ENCODE data around the gene DACH1.
A peak's percentile ranks its signal among the peaks of the same experiment; 100 is the strongest.

DACH1 gene

GRCh38 chr13:71469626-71470025 is 397.4 kb downstream of the DACH1 start:
- no peak for TF ChIP-seq CTCF (IDR thresholded peaks at IDR 0.05; ENCODE audit: low read length, missing control alignments)
- no peak overlapping the region for H3K4me3 ChIP-seq (replicated peaks; ENCODE audit: low read depth, low read length)
- no peak for DNase-seq (ENCODE audit: low read depth)

GRCh38 chr13:71464686-71465085 is 402.3 kb downstream of the DACH1 start:
- no peak overlapping the region for H3K4me3 ChIP-seq (replicated peaks; ENCODE audit: low read depth, low read length)
- DNase-seq (ENCODE audit: low read depth), result peak; percentile 7
- TF ChIP-seq CTCF (IDR thresholded peaks at IDR 0.05; ENCODE audit: low read length, missing control alignments), result no peak

- H3K4me3 ChIP-seq (replicated peaks; ENCODE audit: low read depth, low read length), result no peak overlapping the region
- no peak for TF ChIP-seq CTCF (IDR thresholded peaks at IDR 0.05; ENCODE audit: low read length, missing control alignments)
- DNase-seq (ENCODE audit: low read depth), result no peak
Measured at GRCh38 chr13:71461892-71462291, 405.1 kb downstream of the DACH1 start.

GRCh38 chr13:71460211-71460610 is 406.8 kb downstream of the DACH1 start:
- peak; percentile 32 for DNase-seq (ENCODE audit: low read depth)
- H3K4me3 ChIP-seq (replicated peaks; ENCODE audit: low read depth, low read length), result no peak overlapping the region
- TF ChIP-seq CTCF (IDR thresholded peaks at IDR 0.05; ENCODE audit: low read length, missing control alignments), result no peak

GRCh38 chr13:71459708-71460107 is 407.3 kb downstream of the DACH1 start:
- no peak overlapping the region for H3K4me3 ChIP-seq (replicated peaks; ENCODE audit: low read depth, low read length)
- no peak for TF ChIP-seq CTCF (IDR thresholded peaks at IDR 0.05; ENCODE audit: low read length, missing control alignments)
- DNase-seq (ENCODE audit: low read depth), result no peak

GRCh38 chr13:71457645-71458044 is 409.4 kb downstream of the DACH1 start:
- DNase-seq (ENCODE audit: low read depth), result no peak
- TF ChIP-seq CTCF (IDR thresholded peaks at IDR 0.05; ENCODE audit: low read length, missing control alignments), result no peak
- no peak overlapping the region for H3K4me3 ChIP-seq (replicated peaks; ENCODE audit: low read depth, low read length)

- TF ChIP-seq CTCF (IDR thresholded peaks at IDR 0.05; ENCODE audit: low read length, missing control alignments), result no peak
- no peak overlapping the region for H3K4me3 ChIP-seq (replicated peaks; ENCODE audit: low read depth, low read length)
- DNase-seq (ENCODE audit: low read depth), result no peak
Measured at GRCh38 chr13:71456136-71456535, 410.9 kb downstream of the DACH1 start.

Measured in fibroblast of pulmonary artery (primary cell).